Peyer's patch (tissue), 4 donors: ENCODE results near the gene PIEZO2. TPM values are rescaled to one million over a fixed set of nuclear protein-coding genes. Genes with fewer than 3 reads are reported as not detected.

Experiments used
- DNase-seq, 3 donors: peaks; one replicate each; pipeline ENCODE4 v3.0.0-alpha.2; 2017 to 2019
- H3K27ac ChIP-seq, 4 donors: fragments of 200-600 bp; sonication (generic); one replicate each; pipeline ENCODE4 v1.5.1; 2016 to 2019
- H3K27me3 ChIP-seq, 2 donors: fragments of 200-600 bp; sonication (generic); one replicate each; pipeline ENCODE4 v1.5.1; 2019
- H3K36me3 ChIP-seq, 3 donors: fragments of 200-600 bp; sonication (generic); one replicate each; pipeline ENCODE4 v1.5.1; 2016 to 2019
- H3K4me1 ChIP-seq, 4 donors: fragments of 200-600 bp; sonication (generic); one replicate each; pipeline ENCODE4 v1.5.1; 2016 to 2019
- H3K4me3 ChIP-seq, 4 donors: fragments of 200-600 bp; sonication (generic); 1 replicate in 3 of 4; 2 replicates in 1 of 4; pipeline ENCODE4 v1.5.1; 2016 to 2019; ENCODE audit warnings: mild to moderate bottlenecking in 1 of 4
- H3K9me3 ChIP-seq, 4 donors: fragments of 200-600 bp; sonication (generic); one replicate each; pipeline ENCODE4 v1.5.1; 2016 to 2019; ENCODE audit warnings: mild to moderate bottlenecking in 1 of 4
- POLR2A ChIP-seq, 2 donors: fragments of 450-650 bp; IDR thresholded peaks; one replicate each; pipeline ENCODE4 v1.5.1; 2017; ENCODE audit warnings: antibody characterized with exemption in 2 of 2, mild to moderate bottlenecking in 2 of 2, moderate library complexity in 2 of 2
- total RNA-seq, 4 donors: library from RNA; depleted of rRNA; stranded (reverse); fragments of >200 nt; gene quantifications; one replicate each; pipeline ENCODE4 v1.1.0, GENCODE V29; 2016
- TF ChIP-seq, protein P1 (sequence below), 6 experiments: fragments of 450-650 bp in 4 of 6; fragments of 200-600 bp in 2 of 6; sonication (generic) in 1 of 6; IDR thresholded peaks; one replicate each; pipeline ENCODE4 v1.5.1; 2017 to 2019; ENCODE audit warnings: antibody characterized with exemption in 6 of 6, mild to moderate bottlenecking in 3 of 6, moderate library complexity in 1 of 6

PIEZO2 gene
- total RNA-seq, 4 donors from 2014 or later: 0.85 to 5.8 (median 4.5) TPM

DNA sequence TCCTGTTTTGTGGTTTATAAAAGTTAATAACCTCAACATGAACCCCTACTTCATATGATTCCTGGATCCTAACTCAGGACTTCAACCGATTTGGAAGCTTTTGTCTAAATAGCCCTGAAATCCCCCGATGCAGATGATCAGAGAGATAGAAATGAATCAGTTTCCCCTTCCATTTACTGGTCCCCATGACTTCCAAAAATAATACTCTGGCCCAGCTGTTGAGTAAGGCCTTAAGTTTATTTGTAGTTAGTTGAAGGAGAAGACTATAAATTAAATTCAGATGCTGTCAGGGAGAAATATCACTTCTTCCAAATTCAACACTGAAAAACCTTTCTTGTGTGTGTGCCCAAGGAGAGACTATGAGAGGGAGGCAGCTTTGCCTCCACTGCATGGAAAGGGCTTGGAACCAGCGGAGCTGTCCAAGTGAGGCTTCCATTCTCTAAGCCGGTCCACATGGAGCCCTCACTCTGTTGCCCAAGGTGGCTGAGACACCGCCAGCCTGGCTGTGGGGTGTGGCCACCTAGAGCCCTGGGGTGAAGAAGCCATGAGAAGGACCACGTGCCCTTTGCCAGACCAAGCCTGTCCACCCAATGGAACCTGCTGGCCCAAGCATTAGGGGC is 53.6 kb downstream of the PIEZO2 start:
- H3K27ac ChIP-seq: no peak overlapping the region
- no peaks in the 10 kb centered on the region for H3K36me3 ChIP-seq
- no peak overlapping the region for H3K4me3 ChIP-seq
- no peaks in the 10 kb centered on the region for H3K9me3 ChIP-seq
- H3K4me1 ChIP-seq: no peaks in the 10 kb centered on the region
- no peak for DNase-seq
- no peaks in the 10 kb centered on the region for H3K27me3 ChIP-seq
- TF ChIP-seq POLR2A (IDR thresholded peaks at IDR 0.05): no peak
- TF ChIP-seq, protein P1, sequence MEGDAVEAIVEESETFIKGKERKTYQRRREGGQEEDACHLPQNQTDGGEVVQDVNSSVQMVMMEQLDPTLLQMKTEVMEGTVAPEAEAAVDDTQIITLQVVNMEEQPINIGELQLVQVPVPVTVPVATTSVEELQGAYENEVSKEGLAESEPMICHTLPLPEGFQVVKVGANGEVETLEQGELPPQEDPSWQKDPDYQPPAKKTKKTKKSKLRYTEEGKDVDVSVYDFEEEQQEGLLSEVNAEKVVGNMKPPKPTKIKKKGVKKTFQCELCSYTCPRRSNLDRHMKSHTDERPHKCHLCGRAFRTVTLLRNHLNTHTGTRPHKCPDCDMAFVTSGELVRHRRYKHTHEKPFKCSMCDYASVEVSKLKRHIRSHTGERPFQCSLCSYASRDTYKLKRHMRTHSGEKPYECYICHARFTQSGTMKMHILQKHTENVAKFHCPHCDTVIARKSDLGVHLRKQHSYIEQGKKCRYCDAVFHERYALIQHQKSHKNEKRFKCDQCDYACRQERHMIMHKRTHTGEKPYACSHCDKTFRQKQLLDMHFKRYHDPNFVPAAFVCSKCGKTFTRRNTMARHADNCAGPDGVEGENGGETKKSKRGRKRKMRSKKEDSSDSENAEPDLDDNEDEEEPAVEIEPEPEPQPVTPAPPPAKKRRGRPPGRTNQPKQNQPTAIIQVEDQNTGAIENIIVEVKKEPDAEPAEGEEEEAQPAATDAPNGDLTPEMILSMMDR (IDR thresholded peaks at IDR 0.05): no peak

DNA sequence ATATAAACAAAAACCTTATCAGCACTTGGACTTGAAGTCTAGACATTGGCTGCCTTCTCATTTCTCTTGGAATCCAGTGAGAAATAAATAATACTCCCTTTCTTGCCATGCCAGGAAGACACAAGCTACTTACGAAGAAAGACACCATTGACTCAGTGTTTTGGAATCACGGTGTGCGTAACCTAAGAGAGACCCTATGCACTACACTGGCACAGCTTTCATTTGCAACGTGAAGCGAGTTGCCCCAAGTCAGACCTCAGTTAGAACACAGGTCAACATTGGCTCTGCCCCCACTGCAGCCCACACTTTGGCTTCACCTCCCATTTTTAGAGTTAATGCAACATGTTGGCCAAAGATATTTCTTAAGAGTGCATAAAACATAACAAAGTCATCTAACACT is 54.2 kb downstream of the PIEZO2 start:
- H3K27me3 ChIP-seq: no peaks in the 10 kb centered on the region
- DNase-seq: no peak
- TF ChIP-seq, protein P1 (IDR thresholded peaks at IDR 0.05): no peak
- no peak for TF ChIP-seq POLR2A (IDR thresholded peaks at IDR 0.05)
- H3K27ac ChIP-seq: no peak overlapping the region
- no peak overlapping the region for H3K4me3 ChIP-seq
- H3K9me3 ChIP-seq: no peaks in the 10 kb centered on the region
- no peaks in the 10 kb centered on the region for H3K4me1 ChIP-seq
- H3K36me3 ChIP-seq: no peaks in the 10 kb centered on the region

DNA sequence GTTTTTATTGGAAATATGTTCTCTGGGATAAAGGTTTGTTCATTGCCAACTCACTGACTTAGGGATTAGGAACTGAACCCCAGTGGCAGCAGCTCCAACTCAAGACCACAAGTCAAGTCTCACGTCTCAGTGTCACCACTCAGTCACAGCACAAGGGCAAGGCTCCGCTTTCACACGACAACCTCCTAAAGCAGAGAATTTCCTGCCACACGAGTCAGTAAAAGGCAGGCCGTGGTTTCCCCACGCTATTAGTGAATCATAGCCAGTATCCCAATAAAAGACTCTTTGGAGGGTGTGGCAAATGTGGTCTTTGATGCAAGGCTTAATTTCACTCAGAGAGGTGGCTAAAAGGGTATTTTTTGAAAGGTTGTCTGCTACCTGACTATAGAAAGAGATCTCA is 57.6 kb downstream of the PIEZO2 start:
- TF ChIP-seq, protein P1 (IDR thresholded peaks at IDR 0.05): no peak
- TF ChIP-seq POLR2A (IDR thresholded peaks at IDR 0.05): no peak
- H3K9me3 ChIP-seq: no peaks in the 10 kb centered on the region
- H3K27ac ChIP-seq: no peak overlapping the region
- H3K4me1 ChIP-seq: no peaks in the 10 kb centered on the region
- no peak overlapping the region for H3K4me3 ChIP-seq
- H3K27me3 ChIP-seq: no peaks in the 10 kb centered on the region
- no peaks in the 10 kb centered on the region for H3K36me3 ChIP-seq
- DNase-seq: no peak

DNA sequence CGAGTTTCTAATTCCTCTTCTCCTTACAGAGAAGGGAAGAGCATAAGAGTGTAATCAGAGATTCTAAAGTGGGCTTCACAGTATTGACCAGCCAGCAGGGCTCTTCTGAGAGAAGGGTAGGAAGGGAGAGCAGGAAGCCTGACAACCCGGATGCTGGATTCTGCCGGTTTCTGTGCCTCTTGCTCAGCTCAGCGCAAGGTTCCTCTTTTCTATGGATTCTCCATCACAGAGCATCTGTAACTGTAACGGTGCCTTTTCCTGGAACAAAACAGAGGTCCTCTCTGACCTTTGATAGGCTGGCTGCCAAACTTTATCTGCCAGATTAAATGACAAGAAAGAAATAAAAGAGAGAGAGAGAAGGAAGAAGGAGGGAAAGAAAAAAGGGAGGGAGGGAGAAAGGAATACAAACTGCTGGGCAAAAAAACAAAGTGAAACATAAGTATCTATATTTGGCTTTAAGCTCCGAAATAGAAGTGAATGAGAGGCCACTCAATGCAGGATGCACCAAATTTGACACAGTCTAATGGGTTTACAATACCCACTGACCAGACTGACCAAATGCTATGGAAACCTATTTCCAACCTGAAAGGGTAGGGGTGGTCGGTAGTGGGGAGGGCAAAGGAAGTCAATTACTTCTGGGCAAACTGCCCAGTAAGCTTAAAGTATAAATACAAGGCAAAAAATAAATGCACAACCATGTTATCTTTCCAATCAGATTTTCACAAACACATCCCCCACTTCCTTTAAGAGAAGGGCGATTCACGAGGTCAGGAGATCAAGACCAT is 59.2 kb downstream of the PIEZO2 start:
- H3K27ac ChIP-seq: no peak overlapping the region
- TF ChIP-seq, protein P1 (IDR thresholded peaks at IDR 0.05): no peak
- no peak for TF ChIP-seq POLR2A (IDR thresholded peaks at IDR 0.05)
- no peaks in the 10 kb centered on the region for H3K4me1 ChIP-seq
- no peak for DNase-seq
- H3K9me3 ChIP-seq: no peaks in the 10 kb centered on the region
- no peak overlapping the region for H3K4me3 ChIP-seq
- no peaks in the 10 kb centered on the region for H3K27me3 ChIP-seq
- H3K36me3 ChIP-seq: no peaks in the 10 kb centered on the region

DNA sequence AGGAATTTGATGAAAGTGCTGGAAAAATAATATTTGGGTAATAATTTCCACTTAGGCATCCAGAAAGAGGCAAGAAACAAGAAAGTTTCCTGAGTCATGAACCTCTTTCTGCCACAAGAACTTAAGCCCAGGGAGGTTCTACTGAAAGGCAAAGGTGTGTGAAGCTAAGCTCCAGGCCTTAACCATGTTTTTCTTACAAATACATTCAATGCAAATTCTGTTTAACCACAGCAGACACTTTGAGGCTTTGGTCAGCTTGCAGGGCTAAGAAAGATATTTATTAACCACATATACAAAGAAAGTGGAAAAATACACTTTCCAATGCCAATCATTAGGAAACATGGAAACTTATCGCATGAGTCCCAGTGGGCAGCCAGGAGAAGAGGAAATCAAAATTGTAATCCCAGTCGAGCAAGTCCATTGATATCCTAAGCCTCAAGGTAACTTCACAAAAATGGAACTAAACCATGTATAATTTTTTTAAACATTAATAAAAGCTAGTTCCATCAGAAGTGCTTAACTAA is 68.3 kb downstream of the PIEZO2 start:
- Histone ChIP-seq H3K36me3 (no peaks in the 10 kb centered on the region), H3K4me1 (no peaks in the 10 kb centered on the region), H3K27ac (no peak overlapping the region), H3K27me3 (no peaks in the 10 kb centered on the region), H3K9me3 (no peaks in the 10 kb centered on the region), H3K4me3 (no peak overlapping the region)
- TF ChIP-seq POLR2A (IDR thresholded peaks at IDR 0.05): no peak
- TF ChIP-seq, protein P1 (IDR thresholded peaks at IDR 0.05): no peak
- no peak for DNase-seq
